HG02588 (cell line): ENCODE data around the gene ZBTB8A.
"Not testable (repeated sequence)": the region's sequence is repeated elsewhere in the genome, so short reads cannot be mapped to it uniquely, and the experiment has no call there.

Experiments used
- ATAC-seq: cut with Tn5 transposase; IDR thresholded peaks from one replicate; pipeline ENCODE4 v1.9.1; 2021; ENCODE audit warnings: mild to moderate bottlenecking, moderate library complexity; ENCODE audit not compliant: unreplicated experiment

ZBTB8A gene

DNA sequence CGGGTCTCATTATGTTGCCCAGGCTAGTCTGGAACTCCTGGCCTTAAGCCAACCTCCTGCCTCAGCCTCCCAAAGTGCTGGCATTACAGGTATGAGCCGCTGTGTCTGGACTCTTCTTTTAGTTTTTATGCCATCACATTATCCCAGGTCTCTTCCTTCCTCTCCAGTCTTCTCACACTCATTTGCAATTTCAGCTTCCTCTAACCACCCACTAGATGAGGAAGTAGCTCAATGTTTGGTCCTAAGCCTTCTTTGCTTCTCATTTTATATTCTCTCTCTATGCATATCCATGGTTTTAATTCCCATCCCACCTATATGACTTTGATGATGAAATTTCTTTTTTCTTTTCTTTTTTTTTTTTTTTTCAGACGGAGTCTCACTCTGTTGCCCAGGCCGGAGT is 3.1 kb upstream of the ZBTB8A start:
- no peak for ATAC-seq

- no peak for ATAC-seq
Measured at GRCh38 chr1:32536764-32537163, 2.5 kb upstream of the ZBTB8A start.

- no peak for ATAC-seq
Measured at GRCh38 chr1:32539584-32540571, 651 bp downstream of the ZBTB8A start.

DNA sequence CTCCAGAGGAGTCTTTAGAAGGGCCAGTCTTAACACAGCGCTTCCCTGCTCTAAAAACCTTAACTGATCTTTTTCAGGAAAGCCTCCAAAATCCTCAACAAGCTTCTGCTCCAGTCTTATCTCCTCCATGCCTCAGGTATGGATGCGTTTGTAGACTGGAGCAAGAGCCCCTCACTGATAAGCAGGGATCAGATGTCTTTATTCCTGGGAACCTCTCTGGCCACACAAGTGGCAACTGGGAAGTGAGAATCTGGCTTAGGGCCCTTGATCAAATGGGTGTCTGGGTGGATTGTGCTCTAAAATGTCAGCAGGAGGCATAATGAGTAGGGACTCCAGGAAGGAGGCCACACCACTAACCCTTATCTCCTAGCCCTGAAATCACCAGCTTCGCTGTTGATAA is 1.4 kb downstream of the ZBTB8A start:
- no peak for ATAC-seq

GRCh38 chr1:32541064-32541566 is 1.9 kb downstream of the ZBTB8A start:
- no peak for ATAC-seq

GRCh38 chr1:32546611-32547010 is 7.4 kb downstream of the ZBTB8A start:
- ATAC-seq, result no peak

GRCh38 chr1:32549616-32550015 is 10.4 kb downstream of the ZBTB8A start:
- no peak for ATAC-seq

GRCh38 chr1:32554288-32554687 is 15.1 kb downstream of the ZBTB8A start:
- ATAC-seq, result no peak

DNA sequence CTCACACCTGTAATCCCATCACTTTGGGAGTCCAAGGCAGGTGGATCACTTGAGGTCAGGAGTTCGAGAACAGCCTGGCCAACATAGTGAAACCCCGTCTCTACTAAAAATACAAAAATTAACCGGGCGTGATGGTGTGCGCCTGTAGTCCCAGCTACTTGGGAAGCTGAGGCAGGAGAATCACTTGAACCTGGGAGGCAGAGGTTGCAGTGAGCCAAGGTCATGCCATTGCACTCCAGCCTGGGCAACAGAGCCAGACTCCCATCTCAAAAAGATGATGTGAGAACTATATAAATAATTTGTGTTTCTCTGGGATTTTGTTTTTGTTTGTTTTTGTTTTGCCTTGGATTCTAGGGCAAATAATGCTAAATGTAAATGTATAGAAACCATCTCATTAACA is 17.8 kb downstream of the ZBTB8A start:
- not testable (repeated sequence) for ATAC-seq

GRCh38 chr1:32557812-32558211 is 18.6 kb downstream of the ZBTB8A start:
- ATAC-seq, result no peak

DNA sequence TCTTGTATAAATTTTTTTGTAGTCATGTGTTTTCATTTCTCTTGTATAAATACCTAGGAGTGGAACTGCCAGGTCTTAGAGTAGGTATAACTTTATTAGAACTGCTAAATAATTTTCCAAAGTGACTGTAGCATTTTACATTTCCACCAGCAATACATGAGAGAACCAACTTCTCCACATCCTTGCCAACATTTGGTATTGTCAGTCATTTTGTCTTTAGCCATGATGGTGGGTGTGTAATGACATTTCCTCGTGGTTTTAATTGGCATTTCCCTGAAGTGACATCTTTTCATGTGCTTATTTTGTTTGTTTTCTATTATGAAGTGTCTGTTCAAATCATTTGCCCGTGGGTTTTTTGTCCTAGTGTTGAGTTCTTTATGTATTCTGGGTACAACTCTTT is 29.7 kb downstream of the ZBTB8A start:
- ATAC-seq, result no peak

DNA sequence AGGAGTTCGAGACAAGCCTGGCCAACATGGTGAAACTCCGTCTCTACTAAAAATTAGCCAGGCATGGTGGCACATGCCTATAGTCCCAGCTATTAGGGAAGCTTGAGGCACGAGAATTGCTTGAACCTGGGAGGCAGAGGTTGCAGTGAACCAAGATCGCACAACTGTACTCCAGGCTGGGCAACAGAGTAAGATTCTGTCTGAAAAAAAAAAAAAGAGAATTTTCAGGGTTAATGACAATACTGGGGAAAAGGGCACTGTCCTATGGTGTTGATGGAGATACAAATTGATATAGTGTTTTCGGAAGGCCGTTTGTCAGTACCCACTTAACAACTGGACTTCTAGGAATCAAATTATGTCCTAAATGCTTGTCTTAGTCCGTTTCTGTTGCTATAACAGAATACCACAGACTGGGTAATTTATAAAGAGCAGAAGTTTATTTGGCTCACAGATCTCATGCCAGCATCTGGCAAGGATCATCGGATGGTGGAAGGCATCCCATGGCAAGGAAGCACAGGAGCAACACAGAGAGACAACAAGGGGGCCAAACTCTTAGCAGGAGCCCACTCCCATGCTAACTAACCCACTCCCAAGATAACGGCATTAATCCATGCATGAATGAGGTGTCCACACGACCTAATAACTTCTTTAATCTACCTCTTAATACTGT is 41.3 kb downstream of the ZBTB8A start:
- ATAC-seq, result no peak

GRCh38 chr1:32592943-32593342 is 53.7 kb downstream of the ZBTB8A start:
- ATAC-seq, result no peak

- ATAC-seq, result no peak
Measured at GRCh38 chr1:32600034-32600433, 60.8 kb downstream of the ZBTB8A start.

- no peak for ATAC-seq
Measured at GRCh38 chr1:32605711-32606424, 66.6 kb downstream of the ZBTB8A start.

DNA sequence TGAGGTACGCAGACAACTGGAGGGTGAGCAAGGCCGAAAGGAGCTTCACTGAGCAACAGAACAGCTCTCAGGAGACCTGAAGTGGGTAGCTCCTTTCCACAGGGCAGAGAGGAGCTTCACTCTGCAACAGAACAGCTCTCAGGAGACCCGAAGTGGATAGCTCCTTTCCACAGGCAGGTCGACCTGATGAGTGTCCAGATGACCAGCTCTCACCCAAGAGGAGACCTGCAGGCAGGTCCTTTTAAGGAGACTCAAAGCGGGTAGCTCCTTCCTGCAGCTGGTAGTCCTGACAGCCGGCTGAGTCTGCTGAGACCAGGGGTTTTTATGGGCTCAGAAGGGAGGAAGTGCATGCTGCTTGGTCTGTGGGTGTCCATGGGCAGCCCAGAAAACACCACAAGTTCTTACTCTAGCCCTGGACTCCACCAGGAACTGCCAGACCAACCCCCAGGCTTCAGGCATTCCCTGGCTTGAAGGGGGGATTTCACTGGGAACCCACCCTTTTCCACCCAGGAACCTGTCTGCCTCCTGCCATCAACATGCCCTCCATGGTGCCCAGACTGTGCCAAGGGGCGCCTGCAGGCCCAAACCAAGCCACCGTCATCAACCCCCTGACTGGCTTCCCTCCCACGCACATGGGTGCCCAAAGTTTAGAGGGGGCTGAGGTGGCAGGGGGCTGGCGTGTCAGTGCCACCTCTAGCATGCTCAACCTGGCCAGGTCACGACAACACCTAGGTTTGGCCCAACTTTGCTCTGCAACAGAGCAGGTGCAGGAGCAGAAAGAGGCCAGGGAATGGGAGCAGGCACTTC is 67.5 kb downstream of the ZBTB8A start:
- no peak for ATAC-seq

DNA sequence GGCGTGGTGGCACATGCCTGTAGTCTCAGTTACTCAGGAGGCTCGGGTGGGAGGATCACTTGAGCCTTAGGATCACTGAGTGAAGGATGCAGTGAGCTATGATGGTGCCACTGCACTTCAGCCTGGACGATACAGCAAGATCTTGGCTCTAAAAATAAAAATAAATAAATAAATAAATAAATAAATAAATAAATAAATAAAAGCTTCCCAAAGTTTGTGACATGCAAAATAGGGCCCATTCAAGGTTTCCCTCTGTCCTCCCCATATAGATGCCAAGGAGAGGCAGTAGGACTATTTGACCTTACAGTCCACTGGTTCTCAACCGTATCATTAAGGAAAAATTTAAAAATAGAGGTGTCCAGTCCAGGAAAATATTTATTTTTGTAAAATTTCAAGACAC is 70.0 kb downstream of the ZBTB8A start:
- ATAC-seq, result no peak

DNA sequence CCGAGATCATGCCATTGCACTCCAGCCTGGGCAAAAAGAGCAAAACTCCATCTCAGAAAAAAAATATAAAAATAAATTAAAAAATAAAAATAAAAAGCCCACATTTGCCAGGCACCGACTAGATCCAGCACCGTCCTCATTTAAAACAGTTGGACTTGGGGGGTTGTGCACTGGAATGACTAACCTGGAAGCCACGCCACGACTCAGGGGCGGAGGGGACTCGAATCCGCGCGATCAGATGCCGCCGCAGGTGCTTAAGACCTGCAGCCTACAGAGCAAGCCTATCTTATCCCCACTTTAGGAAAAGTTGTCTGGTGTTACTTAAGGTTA is 72.6 kb downstream of the ZBTB8A start:
- ATAC-seq, result no peak

GRCh38 chr1:32612189-32612881 is 73.1 kb downstream of the ZBTB8A start:
- peak; percentile 91 for ATAC-seq

- no peak for ATAC-seq
Measured at GRCh38 chr1:32613472-32613871, 74.2 kb downstream of the ZBTB8A start.
